ENCODE data around the gene POLR2I. TPM values are rescaled to one million over a fixed set of nuclear protein-coding genes. Genes with fewer than 3 reads are reported as not detected.
"Not testable (repeated sequence)": the region's sequence is repeated elsewhere in the genome, so short reads cannot be mapped to it uniquely, and the experiment has no call there.

Gene POLR2I
- total RNA-seq, 1 donor from 2014 or later, result 58.2 TPM

GRCh38 chr19:36136964-36137686 lies 22.4 kb upstream of the POLR2I start:
- intact Hi-C loops (cut with micrococcal nuclease), result no loop called here

GRCh38 chr19:36134867-36135266 lies 20.2 kb upstream of the POLR2I start:
- intact Hi-C loops (cut with micrococcal nuclease), result not testable (repeated sequence)

- intact Hi-C loops (cut with micrococcal nuclease), result not testable (repeated sequence)
These were observed 16.5 kb upstream of the POLR2I start for GRCh38 chr19:36131221-36131620.

GRCh38 chr19:36128392-36128736 lies 13.7 kb upstream of the POLR2I start:
- intact Hi-C loops (cut with micrococcal nuclease), result loop anchor here (1.0 to 5.0 kb wide), 4 partner anchors 11 to 724 kb away; partner anchors contain the start of genes ZNF345, ZNF566 and ZNF567

GRCh38 chr19:36125557-36125956 lies 10.9 kb upstream of the POLR2I start:
- intact Hi-C loops (cut with micrococcal nuclease), result loop anchor here (5.0 kb wide), 2 partner anchors 562 to 727 kb away; partner anchors contain the start of genes ZNF345 and ZNF567

- intact Hi-C loops (cut with micrococcal nuclease), result no loop called here
These were observed 6.9 kb upstream of the POLR2I start for GRCh38 chr19:36121486-36122124.

GRCh38 chr19:36120984-36121358 lies 6.3 kb upstream of the POLR2I start:
- intact Hi-C loops (cut with micrococcal nuclease), result no loop called here

- intact Hi-C loops (cut with micrococcal nuclease), result no loop called here
These were observed 5.7 kb upstream of the POLR2I start for GRCh38 chr19:36120092-36120983.

GRCh38 chr19:36116344-36116637 lies 1.6 kb upstream of the POLR2I start:
- intact Hi-C loops (cut with micrococcal nuclease), result loop anchor here (5.0 to 10.0 kb wide), 4 partner anchors 119 to 721 kb away; partner anchors contain the start of genes IGFLR1, KMT2B, LIN37 and PSENEN

GRCh38 chr19:36115453-36116343 lies 1.0 kb upstream of the POLR2I start, which contains the start of gene TBCB:
Gene TBCB (plus strand): TSS chr19:36115468. CDS start chr19:36115561, 93 bp downstream.
- intact Hi-C loops (cut with micrococcal nuclease), result loop anchor here (1.0 to 10.0 kb wide), 10 partner anchors 12 to 722 kb away; partner anchors contain the start of genes ALKBH6, IGFLR1, KMT2B and LIN37

GRCh38 chr19:36113894-36114720 lies 568 bp downstream of the POLR2I start:
- intact Hi-C loops (cut with micrococcal nuclease), result loop anchor here (10.0 kb wide), 2 partner anchors 369 to 399 kb away; partner anchors contain the start of genes IGFLR1, KMT2B, LIN37 and PSENEN

- intact Hi-C loops (cut with micrococcal nuclease), result loop anchor here (10.0 kb wide), 2 partner anchors 369 to 399 kb away; partner anchors contain the start of genes IGFLR1, KMT2B, LIN37 and PSENEN
These were observed 1.2 kb downstream of the POLR2I start for GRCh38 chr19:36113425-36113824.

- intact Hi-C loops (cut with micrococcal nuclease), result loop anchor here (10.0 kb wide), 2 partner anchors 368 to 398 kb away; partner anchors contain the start of genes IGFLR1, KMT2B, LIN37 and PSENEN
These were observed 2.0 kb downstream of the POLR2I start for GRCh38 chr19:36112678-36113077.

GRCh38 chr19:36111200-36111539 lies 3.5 kb downstream of the POLR2I start:
- intact Hi-C loops (cut with micrococcal nuclease), result loop anchor here (10.0 kb wide), 2 partner anchors 366 to 396 kb away; partner anchors contain the start of genes IGFLR1, KMT2B, LIN37 and PSENEN

- intact Hi-C loops (cut with micrococcal nuclease), result loop anchor here (10.0 kb wide), 2 partner anchors 366 to 396 kb away; partner anchors contain the start of genes IGFLR1, KMT2B, LIN37 and PSENEN
These were observed 4.0 kb downstream of the POLR2I start, which contains the start of gene OVOL3 for GRCh38 chr19:36110487-36111199. Gene OVOL3 (plus strand): TSS chr19:36111143. CDS start chr19:36111203, 60 bp downstream.

GRCh38 chr19:36108684-36109083 lies 6.0 kb downstream of the POLR2I start:
- intact Hi-C loops (cut with micrococcal nuclease), result no loop called here

- intact Hi-C loops (cut with micrococcal nuclease), result no loop called here
These were observed 7.7 kb downstream of the POLR2I start for GRCh38 chr19:36106991-36107390.

GRCh38 chr19:36106441-36106840 lies 8.2 kb downstream of the POLR2I start:
- intact Hi-C loops (cut with micrococcal nuclease), result no loop called here

All from T-helper 2 cell treated with Interferon-gamma antibody and Interleukin-4, amounts not matched to agents 100 ng/mL and 5 ng/mL, for 36 hours (primary cell).